ENCODE results near the gene EMP1.
A peak's percentile ranks its signal among the peaks of the same experiment; 100 is the strongest.
"Not testable (repeated sequence)": the region's sequence is repeated elsewhere in the genome, so short reads cannot be mapped to it uniquely, and the experiment has no call there.

Gene EMP1

DNA sequence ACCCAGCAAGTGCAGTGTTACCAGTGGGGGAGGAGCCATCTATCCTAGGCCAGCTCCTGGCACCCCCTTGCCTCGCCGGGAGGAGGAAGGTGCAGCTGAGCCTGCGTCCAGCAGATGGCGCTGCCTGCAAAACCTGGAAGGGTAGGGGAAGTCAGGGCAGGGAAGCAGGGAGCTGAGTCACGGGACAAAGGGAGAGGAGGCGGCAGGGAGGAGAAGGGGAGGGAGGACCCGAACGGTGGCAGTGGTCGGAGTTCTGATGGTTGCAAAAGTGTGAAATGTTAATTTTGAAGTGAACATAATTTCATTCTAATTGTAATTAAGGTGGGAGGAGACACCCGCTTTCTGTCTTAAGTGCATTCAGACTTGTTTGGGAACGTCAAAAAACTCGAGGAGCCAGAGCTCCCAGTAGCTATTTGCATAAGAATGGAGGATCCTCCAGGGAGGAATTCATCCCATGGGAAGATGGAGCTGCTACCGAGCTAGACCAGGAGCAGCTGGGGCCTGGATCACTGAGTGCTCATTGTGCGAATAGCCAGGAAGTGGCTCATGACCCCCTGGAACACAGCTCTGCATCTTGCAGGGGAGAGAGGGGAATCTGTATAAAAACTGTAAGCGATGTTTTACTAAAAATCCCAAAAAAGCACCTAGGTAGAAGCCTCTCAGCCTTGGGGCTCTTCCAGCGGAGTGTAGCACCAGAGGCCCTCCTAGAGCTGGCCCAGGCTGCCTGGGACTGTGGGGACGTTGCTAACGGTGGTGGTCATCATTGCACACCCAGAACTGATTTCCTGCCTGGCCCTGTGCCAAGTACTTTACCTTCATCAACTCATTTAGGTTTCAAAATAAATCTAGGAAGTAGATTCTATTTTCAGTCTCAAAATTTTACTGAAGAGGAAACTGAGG is 59.5 kb downstream of the EMP1 start:
- DNase-seq (ENCODE audit: low read depth in 3 of 3, low spot score in 1 of 3): peak in 2 of 3 donors; percentile 33 to 75

DNA sequence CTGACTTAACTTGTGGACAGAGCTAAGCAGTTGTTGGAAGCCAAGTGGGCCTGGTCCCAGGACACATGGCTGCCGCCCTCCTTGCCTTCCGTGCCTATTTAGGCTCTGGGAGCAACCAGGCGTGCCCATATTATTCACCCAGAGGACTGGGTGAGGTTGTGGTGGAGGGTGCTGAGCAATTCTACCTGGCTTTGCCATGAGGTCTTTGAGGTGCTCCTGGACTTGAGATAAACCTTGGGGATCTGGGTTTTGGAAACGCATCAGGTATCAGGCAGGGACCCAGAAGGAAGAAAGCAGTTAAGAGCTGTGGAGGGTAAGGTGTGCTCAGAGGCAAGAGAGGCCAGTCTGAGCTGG is 60.1 kb downstream of the EMP1 start:
- no peak for DNase-seq (ENCODE audit: low read depth in 3 of 3, low spot score in 1 of 3)

GRCh38 chr12:13257356-13257875 is 60.9 kb downstream of the EMP1 start:
- DNase-seq (ENCODE audit: low read depth in 3 of 3, low spot score in 1 of 3): no peak

- no peak for DNase-seq (ENCODE audit: low read depth in 3 of 3, low spot score in 1 of 3)
Measured at GRCh38 chr12:13258197-13258596, 61.7 kb downstream of the EMP1 start.

DNA sequence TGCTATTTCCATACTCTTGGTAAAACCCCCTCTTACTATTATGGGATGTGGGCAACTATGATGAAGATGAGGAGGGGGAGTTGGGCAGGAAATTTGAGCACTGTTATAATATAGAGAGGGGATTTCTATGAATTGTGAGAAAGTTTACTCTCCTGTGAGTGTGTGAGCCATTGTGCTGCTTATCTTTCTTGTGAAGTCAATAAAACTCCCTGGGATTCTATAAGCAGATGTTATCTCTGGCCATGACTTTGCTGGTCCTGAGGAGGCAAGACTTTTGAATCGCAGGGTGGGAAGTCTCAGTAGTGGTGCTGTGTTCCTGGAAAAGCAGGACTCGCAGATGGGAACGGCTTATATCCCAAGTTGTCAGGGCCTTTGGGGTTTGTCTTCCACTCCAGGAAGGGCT is 62.2 kb downstream of the EMP1 start:
- DNase-seq (ENCODE audit: low read depth in 3 of 3, low spot score in 1 of 3): no peak

DNA sequence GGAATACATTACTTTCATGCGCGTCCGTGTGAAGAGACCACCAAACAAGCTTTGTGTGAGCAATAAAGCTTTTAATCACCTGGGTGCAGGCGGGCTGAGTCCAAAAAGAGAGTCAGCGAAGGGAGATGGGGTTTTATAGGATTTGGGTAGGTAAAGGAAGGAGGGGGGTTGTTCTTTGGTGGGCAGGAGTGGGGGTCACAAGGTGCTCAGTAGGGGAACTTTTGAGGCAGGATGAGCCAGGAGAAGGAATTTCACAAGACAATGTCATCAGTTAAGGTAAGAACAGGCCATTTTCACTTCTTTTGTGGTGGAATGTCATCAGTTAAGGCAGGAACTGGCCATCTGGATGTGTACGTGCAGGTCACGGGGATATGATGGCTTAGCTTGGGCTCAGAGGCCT is 63.1 kb downstream of the EMP1 start:
- DNase-seq (ENCODE audit: low read depth in 3 of 3, low spot score in 1 of 3): not testable (repeated sequence)

DNA sequence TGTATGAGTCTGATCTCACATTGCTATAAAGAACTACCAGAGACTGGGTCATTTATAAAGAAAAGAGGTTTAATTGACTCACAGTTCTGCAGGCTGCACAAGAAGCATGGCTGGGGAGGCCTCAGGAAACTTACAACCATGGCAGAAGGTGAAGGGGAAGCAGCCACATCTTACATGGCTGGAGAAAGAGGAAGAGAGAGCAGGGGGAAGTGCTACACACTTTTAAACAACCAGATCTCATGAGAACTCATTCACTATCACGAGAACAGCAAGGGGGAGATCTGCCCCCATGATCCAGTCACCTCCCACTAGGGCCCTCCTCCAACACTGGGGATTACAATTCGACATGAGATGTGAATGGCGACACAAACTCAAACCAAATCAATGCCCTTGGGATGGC is 71.3 kb downstream of the EMP1 start:
- not testable (repeated sequence) for DNase-seq (ENCODE audit: low read depth in 3 of 3, low spot score in 1 of 3)

DNA sequence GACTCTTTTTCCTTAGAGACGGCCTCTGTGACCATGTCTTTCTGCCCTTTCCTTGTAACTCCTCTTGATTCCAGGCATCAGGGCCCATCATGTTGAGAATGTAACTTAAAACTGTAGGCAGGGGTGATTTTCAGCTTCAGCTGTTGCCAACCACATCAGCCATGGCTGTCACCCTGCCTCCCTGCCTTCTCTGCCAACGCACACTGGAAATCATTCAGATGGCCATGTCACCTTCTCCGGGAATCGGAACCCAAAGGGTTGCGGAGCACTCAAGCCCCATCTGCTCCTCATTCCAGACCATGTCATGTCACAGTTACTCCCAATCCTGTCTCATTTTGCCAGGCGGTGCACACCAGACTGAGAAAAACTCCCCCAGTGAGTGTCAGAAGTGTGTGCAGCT is 72.1 kb downstream of the EMP1 start:
- no peak for DNase-seq (ENCODE audit: low read depth in 3 of 3, low spot score in 1 of 3)
